MM.1S (cell line): ENCODE data around the gene DIPK1C.

Source experiments
- EZH2 ChIP-seq: fragments of 300-600 bp; sonication (generic); optimal IDR thresholded peaks from 2 replicates; pipeline ENCODE3; 2017; ENCODE audit warnings: low read depth, mild to moderate bottlenecking, antibody characterized with exemption, low read length, mixed read lengths
- EZH2phosphoT487 ChIP-seq: fragments of 300-600 bp; sonication (generic); IDR thresholded peaks from 2 replicates; pipeline ENCODE4 v1.6.1; 2018; ENCODE audit warnings: antibody characterized with exemption, low read length
- TF ChIP-seq, protein P1 (sequence below): fragments of 300-600 bp; sonication (generic); IDR thresholded peaks from 2 replicates; pipeline ENCODE4 v1.5.1; 2016; ENCODE audit warnings: antibody characterized with exemption, low read length, mixed read lengths

GRCh38 chr18:74435740-74436139, 21.4 kb downstream of the DIPK1C start:
- TF ChIP-seq, protein P1, sequence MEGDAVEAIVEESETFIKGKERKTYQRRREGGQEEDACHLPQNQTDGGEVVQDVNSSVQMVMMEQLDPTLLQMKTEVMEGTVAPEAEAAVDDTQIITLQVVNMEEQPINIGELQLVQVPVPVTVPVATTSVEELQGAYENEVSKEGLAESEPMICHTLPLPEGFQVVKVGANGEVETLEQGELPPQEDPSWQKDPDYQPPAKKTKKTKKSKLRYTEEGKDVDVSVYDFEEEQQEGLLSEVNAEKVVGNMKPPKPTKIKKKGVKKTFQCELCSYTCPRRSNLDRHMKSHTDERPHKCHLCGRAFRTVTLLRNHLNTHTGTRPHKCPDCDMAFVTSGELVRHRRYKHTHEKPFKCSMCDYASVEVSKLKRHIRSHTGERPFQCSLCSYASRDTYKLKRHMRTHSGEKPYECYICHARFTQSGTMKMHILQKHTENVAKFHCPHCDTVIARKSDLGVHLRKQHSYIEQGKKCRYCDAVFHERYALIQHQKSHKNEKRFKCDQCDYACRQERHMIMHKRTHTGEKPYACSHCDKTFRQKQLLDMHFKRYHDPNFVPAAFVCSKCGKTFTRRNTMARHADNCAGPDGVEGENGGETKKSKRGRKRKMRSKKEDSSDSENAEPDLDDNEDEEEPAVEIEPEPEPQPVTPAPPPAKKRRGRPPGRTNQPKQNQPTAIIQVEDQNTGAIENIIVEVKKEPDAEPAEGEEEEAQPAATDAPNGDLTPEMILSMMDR = no peak
- no peak for TF ChIP-seq EZH2
- no peak for TF ChIP-seq EZH2phosphoT487
